HepG2 (cell line): Measurements from ENCODE around the gene SQOR. TPM values are rescaled to one million over a fixed set of nuclear protein-coding genes. Genes with fewer than 3 reads are reported as not detected.

Experiments used
- CENPT ChIP-seq: sonication (generic); formaldehyde crosslinking; IDR thresholded peaks from 2 replicates; pipeline ENCODE4 v1.8.0; 2022; ENCODE audit warnings: low read depth, mild to moderate bottlenecking, moderate library complexity, missing genetic modification reagents
- ETV6 ChIP-seq: sonication (generic); formaldehyde crosslinking; conservative IDR thresholded peaks from 2 replicates; pipeline ENCODE4 v1.4.0; 2020; ENCODE audit warnings: missing genetic modification reagents
- KAT2B ChIP-seq: fragments of 150-350 bp; IDR thresholded peaks from 2 replicates; pipeline ENCODE4 v1.6.1; 2014; ENCODE audit warnings: low read depth, low read length, borderline replicate concordance
- KLF12 ChIP-seq: sonication (generic); formaldehyde crosslinking; IDR thresholded peaks from 2 replicates; pipeline ENCODE4 v1.4.0; 2020; ENCODE audit warnings: missing genetic modification reagents, borderline replicate concordance
- MLLT10 ChIP-seq: sonication (generic); formaldehyde crosslinking; IDR thresholded peaks from 2 replicates; pipeline ENCODE4 v1.4.0; 2020; ENCODE audit warnings: missing genetic modification reagents
- RAD21 ChIP-seq: fragments of 450-650 bp; formaldehyde crosslinking; IDR thresholded peaks from 2 replicates; pipeline ENCODE4 v1.5.0; 2020; ENCODE audit warnings: mild to moderate bottlenecking
- SCMH1 ChIP-seq: sonication (generic); formaldehyde crosslinking; IDR thresholded peaks from 2 replicates; pipeline ENCODE4 v1.9.0; 2021; ENCODE audit warnings: missing genetic modification reagents, mild to moderate bottlenecking, borderline replicate concordance
- SMC3 ChIP-seq: IDR thresholded peaks from 2 replicates; pipeline ENCODE4 v1.6.1; 2011; ENCODE audit warnings: low read length, improper control_type of control experiment
- SOX6 ChIP-seq, 2 experiments: fragments of 450-650 bp in 1 of 2; sonication (generic) in 1 of 2; formaldehyde crosslinking in 1 of 2; IDR thresholded peaks; 2 replicates each; pipeline versions ENCODE4 v1.4.0 to v1.6.1; 2017 to 2020; ENCODE audit warnings: antibody characterized with exemption in 1 of 2, mild to moderate bottlenecking in 1 of 2, missing genetic modification reagents in 1 of 2
- SRSF4 ChIP-seq: fragments of 200-400 bp; formaldehyde crosslinking; IDR thresholded peaks from one replicate; pipeline ENCODE4 v1.6.1; 2018; ENCODE audit warnings: mild to moderate bottlenecking, low read depth, low read length, moderate library complexity; ENCODE audit not compliant: poor library complexity, severe bottlenecking
- TBP ChIP-seq: sonication (generic); formaldehyde crosslinking; IDR thresholded peaks from 2 replicates; pipeline ENCODE4 v1.5.0; 2020; ENCODE audit warnings: missing genetic modification reagents
- ZBTB37 ChIP-seq: sonication (generic); formaldehyde crosslinking; IDR thresholded peaks from 2 replicates; pipeline ENCODE4 v1.4.0; 2020; ENCODE audit warnings: mild to moderate bottlenecking, missing genetic modification reagents
- ZFP1 ChIP-seq: IDR thresholded peaks from 2 replicates; pipeline ENCODE4 v1.6.1; 2016
- polyA plus RNA-seq, 8 experiments: library from polyadenylated mRNA; depleted of rRNA in 3 of 8; stranded (reverse) in 7 of 8; unstranded in 1 of 8; fragments of >200 nt; fragmentation: Illumina TruSeq in 4 of 8; extraction: Trizol in 4 of 8; gene quantifications; 2 replicates each; pipeline versions ENCODE4 v1.2.1 to v1.2.3, GENCODE V29; 2011 to 2016; ENCODE audit warnings: low read depth in 4 of 8, missing spikeins in 1 of 8, mixed read lengths in 1 of 8; ENCODE audit not compliant: insufficient read depth in 1 of 8
- total RNA-seq, 5 experiments: library from RNA; depleted of rRNA; stranded (reverse); fragments of >200 nt; fragmentation: Illumina TruSeq; extraction: Trizol; gene quantifications; 2 replicates each; pipeline ENCODE4 v1.2.3, GENCODE V29; 2016; ENCODE audit warnings: low read depth in 1 of 5
- TF ChIP-seq, protein P1 (sequence below), 2 experiments: fragments of 450-650 bp in 1 of 2; sonication (generic) in 1 of 2; formaldehyde crosslinking in 1 of 2; IDR thresholded peaks; 2 replicates each; pipeline versions ENCODE4 v1.6.1 to v1.8.0; 2016 to 2022; ENCODE audit warnings: antibody characterized with exemption in 1 of 2, mild to moderate bottlenecking in 1 of 2, missing genetic modification reagents in 1 of 2
- TF ChIP-seq, protein P2 (sequence below): sonication (generic); formaldehyde crosslinking; IDR thresholded peaks from 2 replicates; pipeline ENCODE4 v1.4.0; 2020; ENCODE audit warnings: missing genetic modification reagents

The SQOR gene
- total and polyA plus RNA-seq, 2 of the 13 experiments (the other 11 are each of a cell fraction or from before 2014, with no cell fraction given): 19.3 to 19.4 TPM

DNA sequence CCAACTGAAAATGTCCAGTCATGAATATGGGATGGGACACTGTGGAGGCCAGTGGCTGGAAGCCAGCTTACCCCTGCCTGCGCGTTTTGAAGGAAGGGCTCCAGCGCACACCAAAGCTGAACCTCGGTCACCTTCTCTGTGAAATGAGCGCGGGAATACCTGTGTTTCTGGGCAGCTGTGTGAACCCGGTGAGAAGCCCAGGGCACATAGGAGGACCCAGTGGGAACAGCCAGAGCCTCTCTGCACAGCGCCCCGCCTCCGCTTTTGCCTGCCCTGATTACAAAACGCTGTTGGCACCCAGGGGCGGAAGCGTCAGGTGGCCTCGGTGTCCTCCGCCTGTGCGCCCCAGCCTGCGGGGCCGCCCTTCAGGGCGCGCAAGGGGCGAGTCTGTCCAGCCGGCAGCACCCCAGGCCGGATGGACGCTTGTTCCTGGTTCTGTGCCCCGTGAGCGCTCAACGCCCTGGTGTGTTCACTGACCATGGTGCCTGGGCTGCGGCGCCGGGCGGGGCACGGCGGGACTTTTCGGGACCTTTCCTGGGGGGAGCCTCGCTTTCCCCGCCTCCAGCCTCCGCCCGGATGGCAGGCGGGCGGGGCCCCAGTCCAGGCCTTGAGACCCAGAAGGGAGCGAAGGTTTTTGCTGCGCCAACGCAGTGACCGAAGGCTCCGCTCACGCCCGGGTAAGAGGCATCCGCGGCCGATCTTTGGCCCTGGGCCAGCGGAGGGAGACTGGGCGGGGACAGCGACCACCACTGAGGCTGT is at the start of gene SQOR (continued):
- TF ChIP-seq, protein P1, sequence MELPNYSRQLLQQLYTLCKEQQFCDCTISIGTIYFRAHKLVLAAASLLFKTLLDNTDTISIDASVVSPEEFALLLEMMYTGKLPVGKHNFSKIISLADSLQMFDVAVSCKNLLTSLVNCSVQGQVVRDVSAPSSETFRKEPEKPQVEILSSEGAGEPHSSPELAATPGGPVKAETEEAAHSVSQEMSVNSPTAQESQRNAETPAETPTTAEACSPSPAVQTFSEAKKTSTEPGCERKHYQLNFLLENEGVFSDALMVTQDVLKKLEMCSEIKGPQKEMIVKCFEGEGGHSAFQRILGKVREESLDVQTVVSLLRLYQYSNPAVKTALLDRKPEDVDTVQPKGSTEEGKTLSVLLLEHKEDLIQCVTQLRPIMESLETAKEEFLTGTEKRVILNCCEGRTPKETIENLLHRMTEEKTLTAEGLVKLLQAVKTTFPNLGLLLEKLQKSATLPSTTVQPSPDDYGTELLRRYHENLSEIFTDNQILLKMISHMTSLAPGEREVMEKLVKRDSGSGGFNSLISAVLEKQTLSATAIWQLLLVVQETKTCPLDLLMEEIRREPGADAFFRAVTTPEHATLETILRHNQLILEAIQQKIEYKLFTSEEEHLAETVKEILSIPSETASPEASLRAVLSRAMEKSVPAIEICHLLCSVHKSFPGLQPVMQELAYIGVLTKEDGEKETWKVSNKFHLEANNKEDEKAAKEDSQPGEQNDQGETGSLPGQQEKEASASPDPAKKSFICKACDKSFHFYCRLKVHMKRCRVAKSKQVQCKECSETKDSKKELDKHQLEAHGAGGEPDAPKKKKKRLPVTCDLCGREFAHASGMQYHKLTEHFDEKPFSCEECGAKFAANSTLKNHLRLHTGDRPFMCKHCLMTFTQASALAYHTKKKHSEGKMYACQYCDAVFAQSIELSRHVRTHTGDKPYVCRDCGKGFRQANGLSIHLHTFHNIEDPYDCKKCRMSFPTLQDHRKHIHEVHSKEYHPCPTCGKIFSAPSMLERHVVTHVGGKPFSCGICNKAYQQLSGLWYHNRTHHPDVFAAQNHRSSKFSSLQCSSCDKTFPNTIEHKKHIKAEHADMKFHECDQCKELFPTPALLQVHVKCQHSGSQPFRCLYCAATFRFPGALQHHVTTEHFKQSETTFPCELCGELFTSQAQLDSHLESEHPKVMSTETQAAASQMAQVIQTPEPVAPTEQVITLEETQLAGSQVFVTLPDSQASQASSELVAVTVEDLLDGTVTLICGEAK (IDR thresholded peaks at IDR 0.05): no peak
- TF ChIP-seq, protein P1 (CRISPR knock-in tag; IDR thresholded peaks at IDR 0.05): no peak; the same call in 1 of the 2 replicates
- TF ChIP-seq KAT2B (no peak), MLLT10 (no peak), TBP (CRISPR knock-in tag) (no peak), ETV6 (peak; percentile 51; the same call in 1 of the 2 replicates), SRSF4 (no peak), SOX6 (IDR thresholded peaks at IDR 0.05) (no peak), SOX6 (CRISPR knock-in tag; IDR thresholded peaks at IDR 0.05) (peak; percentile 78), ZFP1 (CRISPR knock-in tag) (0 out of 2 replicates have a peak, but pooled peaks have one; percentile 17), SMC3 (no peak), KLF12 (CRISPR knock-in tag) (peak; percentile 12; the same call in 1 of the 2 replicates), SCMH1 (CRISPR knock-in tag) (no peak), CENPT (CRISPR knock-in tag) (no peak), ZBTB37 (CRISPR knock-in tag) (0 out of 2 replicates have a peak, but pooled peaks have one; percentile 19), RAD21 (CRISPR knock-in tag) (no peak)
- TF ChIP-seq, protein P2, sequence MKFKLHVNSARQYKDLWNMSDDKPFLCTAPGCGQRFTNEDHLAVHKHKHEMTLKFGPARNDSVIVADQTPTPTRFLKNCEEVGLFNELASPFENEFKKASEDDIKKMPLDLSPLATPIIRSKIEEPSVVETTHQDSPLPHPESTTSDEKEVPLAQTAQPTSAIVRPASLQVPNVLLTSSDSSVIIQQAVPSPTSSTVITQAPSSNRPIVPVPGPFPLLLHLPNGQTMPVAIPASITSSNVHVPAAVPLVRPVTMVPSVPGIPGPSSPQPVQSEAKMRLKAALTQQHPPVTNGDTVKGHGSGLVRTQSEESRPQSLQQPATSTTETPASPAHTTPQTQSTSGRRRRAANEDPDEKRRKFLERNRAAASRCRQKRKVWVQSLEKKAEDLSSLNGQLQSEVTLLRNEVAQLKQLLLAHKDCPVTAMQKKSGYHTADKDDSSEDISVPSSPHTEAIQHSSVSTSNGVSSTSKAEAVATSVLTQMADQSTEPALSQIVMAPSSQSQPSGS (CRISPR knock-in tag): 0 out of 2 replicates have a peak, but pooled peaks have one; percentile 36
